Hematopoietic multipotent progenitor cell treated with erythropoietin and hydrocortisone succinate and interleukin-3 and kit ligand, for 15 days (in vitro differentiated cells): ENCODE data around the gene REST.
"Not testable (repeated sequence)": the region's sequence is repeated elsewhere in the genome, so short reads cannot be mapped to it uniquely, and the experiment has no call there.

Source experiments
- DNase-seq: peaks from one replicate; pipeline ENCODE4 v3.0.0-alpha.2; 2015; ENCODE audit warnings: low spot score

Gene REST

DNA sequence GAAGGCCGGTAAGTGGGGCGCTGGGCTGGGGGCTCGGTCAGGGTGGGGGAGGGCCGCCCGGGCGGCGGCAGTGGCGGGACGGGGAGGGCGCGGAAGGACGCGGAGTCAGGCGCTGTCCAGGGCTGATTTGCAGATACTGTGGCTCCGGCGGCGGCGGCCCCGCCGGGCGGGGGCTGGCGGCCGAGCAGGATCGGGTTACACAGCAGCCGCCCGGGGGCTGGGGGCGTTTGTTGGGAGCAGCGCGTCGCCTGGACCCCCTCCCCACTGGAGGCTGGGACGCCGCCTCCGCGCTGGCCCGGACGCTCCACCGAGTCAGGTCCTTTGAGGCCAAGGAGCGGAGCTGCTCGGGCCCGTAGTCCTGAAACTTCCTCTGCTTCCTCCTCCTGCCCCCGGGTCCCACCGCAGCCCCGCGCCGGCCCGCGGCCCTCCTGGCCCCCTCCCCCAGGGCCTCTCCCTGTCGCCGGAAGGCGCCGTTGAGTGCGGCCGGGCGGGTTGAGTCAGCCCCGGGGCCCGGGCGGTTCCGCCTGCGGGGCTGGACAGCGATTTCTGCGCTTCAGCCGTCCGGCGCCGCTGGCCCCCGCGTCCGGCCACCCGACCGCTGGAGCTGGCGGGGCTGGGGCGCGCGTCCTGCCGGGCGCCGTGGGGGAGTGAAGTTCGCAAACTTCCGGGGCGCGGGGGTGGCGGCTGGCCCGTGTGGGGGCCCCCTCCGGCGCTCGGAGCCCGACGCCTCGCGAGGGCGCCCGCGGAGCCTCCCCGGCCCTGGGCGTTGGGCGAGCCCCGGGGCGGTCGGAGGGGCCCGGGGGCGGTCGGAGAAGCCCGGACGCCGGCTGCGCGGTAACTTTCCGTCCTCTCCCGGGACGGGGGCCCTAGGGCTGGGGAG is 746 bp downstream of the REST start:
- peak; percentile 60 for DNase-seq

DNA sequence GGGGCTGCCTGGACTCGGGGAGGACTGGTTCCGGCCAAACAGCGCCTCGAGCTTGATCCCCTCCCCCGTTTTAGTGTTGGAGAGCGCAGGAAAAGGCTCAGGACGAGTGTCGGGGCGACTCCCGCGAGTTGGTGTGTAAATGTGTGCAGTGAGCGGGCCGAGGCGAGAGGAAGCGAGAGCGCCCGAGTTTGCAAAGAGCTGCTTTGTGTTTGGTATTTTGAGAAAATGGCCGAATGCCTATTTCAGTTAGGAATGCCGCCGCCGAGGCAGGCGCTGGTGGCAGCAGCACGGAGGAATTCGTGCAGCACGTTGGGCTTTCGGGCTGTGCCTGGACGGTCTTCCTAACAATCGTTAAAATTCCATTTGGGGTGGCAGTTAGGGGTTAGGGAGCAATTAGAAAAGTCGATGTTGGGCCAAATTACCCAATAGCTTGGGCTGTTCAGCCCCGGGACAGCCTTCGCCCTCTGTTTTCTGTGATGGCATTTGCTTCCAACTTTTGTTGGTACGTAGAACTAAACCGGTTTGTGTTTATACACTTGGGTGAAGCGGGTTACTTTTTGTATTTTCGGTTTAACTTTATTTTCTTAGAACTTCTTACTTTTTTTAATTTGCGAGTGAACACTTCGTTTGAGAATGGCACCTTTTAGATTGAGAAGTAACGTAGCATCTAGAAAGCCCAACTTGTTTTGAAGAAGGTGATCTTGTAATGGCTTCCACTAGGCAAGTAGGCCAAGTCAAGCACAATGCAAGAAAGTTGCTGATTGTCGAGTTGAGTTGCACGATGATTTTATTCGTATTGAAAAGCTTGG is 1.6 kb downstream of the REST start:
- peak; percentile 52 for DNase-seq

DNA sequence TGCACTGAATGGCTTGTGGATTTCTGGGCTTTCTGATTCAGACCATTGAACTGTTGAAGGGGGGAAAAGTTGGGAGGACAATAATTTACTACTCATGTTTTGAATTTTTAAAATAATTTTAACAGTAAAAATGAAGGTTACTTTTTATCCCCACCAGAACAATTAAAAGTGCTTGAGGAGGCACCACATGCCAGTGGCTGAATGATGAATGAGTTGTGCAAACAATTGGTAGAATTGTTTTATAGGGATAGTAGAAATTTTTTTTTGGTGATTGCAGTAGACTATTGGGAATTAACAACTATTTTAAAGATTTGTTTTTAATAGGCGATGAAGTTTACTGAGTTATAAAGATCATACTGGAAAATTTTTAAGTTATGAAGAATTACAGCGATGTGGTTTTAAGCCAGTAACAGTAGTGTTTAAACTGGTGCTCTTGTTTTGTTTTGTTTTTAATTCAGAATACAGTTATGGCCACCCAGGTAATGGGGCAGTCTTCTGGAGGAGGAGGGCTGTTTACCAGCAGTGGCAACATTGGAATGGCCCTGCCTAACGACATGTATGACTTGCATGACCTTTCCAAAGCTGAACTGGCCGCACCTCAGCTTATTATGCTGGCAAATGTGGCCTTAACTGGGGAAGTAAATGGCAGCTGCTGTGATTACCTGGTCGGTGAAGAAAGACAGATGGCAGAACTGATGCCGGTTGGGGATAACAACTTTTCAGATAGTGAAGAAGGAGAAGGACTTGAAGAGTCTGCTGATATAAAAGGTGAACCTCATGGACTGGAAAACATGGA is 2.7 kb downstream of the REST start:
- no peak for DNase-seq

DNA sequence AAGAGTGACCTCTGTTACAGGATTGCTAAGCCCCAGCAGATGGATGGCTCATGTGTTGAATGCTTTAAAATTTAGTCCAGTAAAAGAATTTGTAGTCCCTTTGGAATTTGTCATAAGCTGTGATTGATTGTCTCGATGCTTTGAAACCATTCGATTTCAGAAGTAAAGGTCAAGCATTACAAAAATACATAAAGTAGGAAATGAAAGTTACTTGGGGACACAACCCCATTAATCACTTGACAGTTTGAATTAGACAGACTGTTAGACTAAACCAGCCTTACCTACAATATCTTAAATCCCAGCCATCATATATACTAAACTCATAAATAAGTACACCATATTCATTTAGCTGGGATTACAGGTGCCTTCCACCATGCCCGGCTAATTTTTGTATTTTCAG is 6.6 kb downstream of the REST start:
- DNase-seq, result no peak

DNA sequence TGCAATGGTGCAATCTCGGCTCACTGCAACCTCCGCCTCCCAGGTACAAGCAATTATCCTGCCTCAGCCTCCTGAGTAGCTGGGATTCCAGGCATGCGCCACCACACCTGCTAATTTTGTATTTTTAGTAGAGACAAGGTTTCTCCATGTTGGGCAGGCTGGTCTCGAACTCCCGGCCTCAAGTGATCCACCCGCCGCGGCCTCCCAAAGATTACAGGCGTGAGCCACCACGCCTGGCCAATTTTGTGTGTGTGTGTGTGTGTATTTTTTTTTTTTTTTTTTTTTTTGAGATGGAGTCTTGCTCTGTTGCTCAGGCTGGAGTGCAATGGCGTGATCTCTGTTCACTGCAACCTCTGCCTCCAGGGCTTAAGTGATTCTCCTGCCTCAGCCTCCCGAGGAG is 7.3 kb downstream of the REST start:
- DNase-seq, result not testable (repeated sequence)

DNA sequence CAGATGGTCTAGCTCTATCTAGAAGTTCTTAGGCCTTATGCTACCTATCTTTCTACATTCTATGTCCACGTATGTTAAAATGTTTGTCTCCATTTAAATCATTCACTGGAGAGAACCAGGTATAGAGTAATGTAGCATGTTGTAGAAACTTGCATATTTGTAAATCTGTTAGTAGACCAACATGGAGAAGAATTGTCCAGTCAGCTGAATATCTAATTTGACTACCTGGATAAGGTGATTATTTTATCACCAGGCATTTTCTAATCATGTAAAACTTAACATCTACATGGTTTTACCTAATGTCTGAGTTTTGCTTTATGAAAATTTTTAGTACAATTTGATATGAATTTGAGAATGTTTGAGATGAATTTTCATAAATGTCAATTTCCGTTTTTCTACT is 19.5 kb downstream of the REST start:
- no peak for DNase-seq

DNA sequence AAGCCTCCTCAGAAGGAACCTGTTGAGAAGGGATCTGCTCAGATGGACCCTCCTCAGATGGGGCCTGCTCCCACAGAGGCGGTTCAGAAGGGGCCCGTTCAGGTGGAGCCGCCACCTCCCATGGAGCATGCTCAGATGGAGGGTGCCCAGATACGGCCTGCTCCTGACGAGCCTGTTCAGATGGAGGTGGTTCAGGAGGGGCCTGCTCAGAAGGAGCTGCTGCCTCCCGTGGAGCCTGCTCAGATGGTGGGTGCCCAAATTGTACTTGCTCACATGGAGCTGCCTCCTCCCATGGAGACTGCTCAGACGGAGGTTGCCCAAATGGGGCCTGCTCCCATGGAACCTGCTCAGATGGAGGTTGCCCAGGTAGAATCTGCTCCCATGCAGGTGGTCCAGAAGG is 22.9 kb downstream of the REST start:
- DNase-seq, result no peak

DNA sequence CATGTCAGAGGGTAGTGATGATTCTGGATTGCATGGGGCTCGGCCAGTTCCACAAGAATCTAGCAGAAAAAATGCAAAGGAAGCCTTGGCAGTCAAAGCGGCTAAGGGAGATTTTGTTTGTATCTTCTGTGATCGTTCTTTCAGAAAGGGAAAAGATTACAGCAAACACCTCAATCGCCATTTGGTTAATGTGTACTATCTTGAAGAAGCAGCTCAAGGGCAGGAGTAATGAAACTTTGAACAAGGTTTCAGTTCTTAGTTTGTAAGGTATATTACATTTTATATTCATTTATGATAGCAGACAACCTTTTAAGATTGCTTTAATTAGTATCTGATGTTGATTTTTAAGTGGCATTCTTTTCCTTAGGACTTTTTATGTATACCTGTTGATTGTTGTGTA is 24.2 kb downstream of the REST start:
- DNase-seq, result no peak

DNA sequence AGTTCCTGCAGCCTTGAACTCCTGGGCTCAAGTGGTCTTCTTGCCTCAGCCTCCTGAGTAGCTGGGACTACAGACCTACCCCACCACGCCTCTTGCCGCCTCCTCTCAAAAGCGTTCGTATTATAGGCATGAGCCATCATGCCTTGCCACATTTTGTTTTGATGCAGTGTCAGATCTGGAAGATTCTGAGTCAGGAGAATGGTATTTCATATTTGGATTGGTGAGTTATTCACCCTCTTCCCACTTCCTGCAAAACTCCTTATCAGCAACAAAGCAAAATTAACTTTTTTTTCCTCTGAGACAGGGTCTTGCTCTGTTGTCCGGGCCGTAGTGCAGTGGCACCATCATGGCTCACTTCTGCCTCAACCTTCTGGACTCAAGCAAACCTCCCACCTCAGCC is 29.6 kb downstream of the REST start:
- DNase-seq, result no peak

DNA sequence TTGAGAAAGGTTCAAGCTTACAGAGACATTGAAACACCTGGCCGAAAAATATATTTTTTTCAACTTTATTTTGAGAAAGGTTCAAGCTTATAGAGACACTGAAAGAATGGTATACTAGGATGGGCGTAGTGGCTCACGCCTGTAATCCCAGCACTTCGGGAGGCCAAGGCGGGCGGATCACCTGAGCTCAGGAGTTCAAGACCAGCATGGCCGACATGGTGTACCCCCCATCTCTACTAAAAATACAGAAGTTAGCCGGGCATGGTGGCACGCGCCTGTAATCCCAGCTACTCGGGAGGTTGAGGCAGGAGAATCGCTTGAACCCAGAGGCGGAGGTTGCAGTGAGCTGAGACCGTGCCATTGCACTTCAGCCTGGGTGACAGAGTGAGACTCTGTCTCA is 32.1 kb downstream of the REST start:
- not testable (repeated sequence) for DNase-seq

DNA sequence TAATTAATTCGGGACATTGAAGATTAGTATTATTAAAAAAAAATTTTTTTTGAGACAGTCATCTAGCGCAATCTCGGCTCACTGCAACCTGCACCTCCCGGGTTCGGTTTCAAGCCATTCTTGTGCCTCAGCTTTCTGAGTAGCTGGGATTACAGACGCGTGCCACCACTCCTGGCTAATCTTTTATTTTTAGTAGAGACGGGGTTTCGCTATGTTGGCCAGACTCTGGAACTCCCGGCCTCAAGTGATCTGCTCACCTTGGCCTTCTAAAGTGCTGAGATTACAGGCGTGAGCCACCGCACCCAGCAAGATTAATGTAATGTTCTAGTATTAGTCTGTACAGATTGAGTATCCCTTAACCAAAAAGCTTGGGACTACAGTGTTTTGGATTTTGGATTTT is 32.7 kb downstream of the REST start:
- no peak for DNase-seq

DNA sequence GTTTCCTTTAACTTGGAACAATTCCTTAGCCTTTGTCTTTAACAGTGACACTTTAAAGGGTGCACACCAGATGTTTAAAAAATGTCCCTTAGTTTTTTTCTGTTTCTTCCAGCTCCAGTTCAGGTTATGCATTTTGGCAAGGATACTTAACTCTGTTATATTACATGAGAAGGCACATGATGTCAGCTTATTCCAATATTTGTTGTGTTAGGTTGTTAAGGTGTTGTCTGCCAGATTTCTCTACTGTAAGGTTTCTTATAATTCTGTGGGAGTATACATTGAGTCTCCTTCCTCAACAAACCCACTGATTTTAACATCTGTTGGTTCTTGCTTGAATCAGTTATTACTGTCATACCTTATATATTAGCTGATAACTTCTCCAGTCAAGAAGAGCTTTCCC is 33.3 kb downstream of the REST start:
- DNase-seq, result no peak

DNA sequence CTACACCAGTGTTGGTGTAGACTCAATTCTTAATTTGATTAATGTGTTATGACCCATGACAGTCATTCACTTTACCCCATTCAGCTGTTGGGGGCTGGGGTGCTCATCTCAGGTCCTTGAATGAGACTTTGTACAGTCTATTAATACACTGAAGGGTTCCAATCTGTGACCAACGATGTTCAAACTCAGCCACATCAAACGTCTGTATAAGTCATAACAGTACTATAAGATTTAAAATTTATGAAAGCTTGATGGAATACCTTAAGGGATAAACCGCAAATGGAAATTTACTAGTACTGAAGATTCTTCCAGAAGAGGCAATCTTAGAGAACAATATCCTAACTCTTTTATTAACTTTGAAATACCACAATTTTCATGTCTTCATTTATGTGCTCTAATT is 33.7 kb downstream of the REST start:
- DNase-seq, result no peak

DNA sequence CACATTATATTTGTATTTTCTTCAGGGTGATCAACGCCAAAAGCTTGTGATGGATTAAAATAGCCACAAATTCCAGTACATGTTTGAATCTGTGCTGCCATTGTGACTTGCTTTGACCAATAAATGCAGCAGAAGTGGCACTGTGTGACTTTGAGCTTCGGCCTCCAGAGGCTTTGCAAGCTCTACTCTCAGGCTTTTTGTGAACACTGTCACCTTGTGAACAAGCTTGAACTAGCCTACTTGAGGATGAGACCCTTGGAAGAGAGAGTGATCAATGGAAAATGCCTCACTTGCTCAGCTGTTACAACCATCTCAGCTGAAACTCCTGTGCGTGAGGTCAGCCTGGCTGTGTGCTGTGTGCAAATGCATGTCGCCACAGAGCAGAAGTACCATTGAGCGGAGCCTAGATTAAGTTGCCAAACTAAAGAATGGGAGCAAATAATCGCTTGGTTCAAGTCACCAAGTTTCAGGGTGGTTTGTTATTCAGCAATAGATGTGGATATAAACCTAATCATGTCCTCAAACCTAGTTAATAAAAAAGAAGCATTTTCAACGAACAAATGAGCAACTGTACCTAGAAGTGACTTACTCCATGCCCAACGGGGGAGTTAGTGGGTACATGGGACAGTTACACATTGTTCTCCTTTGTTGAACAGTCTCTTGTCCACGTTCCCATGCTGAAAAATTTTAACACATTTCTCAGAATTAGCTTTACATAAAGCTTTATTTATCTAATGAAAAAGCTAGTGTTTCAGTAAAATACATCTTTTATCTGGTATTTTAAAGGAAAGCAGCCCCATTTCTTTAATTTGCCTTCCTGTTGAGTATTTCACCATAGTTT is 46.2 kb downstream of the REST start:
- DNase-seq, result no peak

DNA sequence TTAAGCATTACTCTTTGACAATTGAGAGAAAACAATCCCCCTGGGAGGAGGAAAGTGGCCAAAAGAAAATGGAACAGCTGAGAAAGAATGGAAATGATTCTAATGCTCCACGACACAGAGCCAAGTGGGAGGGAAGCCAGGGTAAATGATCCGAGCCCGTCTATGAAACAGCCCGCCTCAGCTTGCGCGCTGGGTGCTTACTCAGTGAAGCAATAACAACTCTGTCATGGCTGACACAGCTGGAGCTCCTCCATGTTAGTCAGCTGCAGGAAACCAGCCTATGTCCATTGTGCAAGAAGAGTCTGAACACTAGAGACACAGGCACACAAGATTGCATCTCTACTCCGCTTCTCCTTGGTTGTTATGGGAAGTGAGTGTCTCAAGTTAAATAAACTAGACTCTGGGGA is 50.4 kb downstream of the REST start:
- no peak for DNase-seq

DNA sequence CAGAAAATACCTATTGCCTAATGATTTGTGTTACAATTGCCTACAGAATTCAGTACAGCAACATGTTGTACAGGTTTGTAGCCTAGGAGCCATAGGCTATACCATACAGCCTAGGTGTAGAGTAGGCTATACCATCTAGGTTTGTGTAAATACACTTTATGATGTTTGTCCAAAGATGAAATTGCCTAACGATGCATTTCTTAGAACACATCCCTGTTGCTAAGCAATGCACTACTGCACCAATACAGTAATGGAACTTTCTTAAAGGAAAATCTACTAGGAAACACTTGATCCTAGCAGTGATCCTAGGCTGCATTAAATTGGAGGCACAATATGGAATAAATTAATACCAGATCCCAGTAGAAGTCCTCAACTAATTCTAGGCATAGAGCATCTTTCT is 51.4 kb downstream of the REST start:
- no peak for DNase-seq

DNA sequence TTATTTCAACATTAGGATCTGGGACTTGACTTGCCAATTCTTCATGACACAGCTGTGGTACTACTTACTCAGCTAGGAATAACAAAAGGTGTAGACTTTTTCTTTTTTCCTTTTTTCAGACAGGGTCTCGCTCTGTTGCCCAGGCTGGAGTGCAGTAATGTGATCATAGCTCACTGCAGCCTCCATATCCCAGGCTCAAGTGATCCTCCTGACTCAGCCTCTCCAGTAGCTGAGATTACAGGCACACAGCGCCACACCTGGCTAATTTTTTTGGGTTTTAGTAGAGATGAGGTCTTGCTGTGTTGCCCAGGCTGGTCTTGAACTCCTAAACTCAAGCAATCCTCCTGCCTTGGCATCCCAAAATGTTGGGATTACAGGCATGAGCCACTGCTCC is 53.4 kb downstream of the REST start:
- no peak for DNase-seq

DNA sequence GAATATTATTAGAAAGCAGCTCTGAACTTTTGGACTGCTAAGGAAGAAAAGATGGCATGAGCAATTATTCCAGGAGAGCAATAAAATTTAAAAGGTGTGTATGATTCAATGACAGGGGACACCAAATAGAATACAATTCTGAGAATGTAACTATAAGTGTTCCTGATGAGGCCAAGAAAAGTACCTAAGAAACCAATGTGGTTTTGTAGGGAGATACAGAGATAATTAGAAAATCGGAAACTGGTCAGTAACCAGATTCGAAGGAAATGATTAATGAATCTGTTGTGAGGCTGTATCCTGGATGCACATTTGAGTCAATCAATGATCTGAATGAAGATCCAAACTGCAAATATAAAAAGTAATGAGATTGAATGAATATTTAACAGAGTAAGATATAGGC is 63.7 kb downstream of the REST start:
- no peak for DNase-seq

DNA sequence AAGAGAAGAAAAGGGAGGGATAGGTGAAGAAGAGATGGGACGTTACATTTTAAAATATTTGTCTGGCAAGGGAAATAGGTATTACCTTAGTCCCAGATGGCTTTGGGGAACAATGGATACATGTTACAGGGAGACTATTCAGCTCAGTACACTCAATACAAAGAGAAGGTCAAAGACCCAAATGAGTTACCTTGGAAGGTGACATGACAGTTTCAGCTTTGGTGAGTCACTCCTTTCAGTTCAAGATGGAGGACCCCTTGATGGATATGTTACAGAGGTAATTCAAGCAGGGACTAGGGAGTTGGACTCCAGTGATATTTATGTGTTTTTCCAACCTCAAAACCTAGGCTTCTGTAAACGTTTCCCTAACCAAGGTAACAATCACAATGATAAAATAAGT is 64.7 kb downstream of the REST start:
- DNase-seq, result no peak

DNA sequence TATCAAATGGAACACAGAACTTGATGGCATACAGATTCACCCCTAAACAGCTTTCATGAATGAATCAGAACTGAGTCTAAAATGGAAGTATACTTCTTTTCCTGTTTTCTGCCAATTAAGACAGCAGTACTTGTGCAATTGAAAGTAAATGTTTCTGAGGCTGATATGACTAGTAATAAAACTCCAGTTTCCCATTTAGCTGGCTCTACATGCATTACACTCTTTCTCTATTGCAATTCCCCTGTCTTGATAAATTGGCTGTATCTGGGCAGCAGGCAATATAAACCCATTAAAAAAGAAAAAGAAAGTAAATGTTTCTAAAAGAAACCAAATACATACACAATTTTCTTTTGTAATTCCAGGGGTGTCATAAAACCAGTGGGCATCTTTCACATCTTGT is 65.1 kb downstream of the REST start:
- no peak for DNase-seq

DNA sequence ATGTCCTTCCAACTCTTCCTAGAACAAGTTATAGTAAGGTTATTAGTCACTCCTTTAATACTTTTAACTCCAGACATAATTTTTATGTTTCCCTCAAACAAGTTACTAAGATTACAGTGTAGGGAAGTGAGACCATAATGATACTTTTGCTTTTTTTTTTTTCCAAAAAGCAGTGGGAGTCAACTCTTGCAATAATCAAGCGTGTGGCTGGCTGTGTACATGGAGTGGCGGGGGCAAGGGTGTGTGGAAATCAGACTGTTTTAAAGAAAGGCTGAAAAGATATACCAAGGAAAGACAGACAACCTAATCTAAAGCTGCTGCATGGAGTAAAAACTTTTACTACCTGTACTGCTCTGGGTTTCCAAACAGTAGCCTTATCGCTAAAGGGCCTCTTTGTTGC is 65.6 kb downstream of the REST start:
- DNase-seq, result no peak
